OCI-LY3 (cell line): ENCODE results near the gene CST8.

Experiments
- EZH2phosphoT487 ChIP-seq: fragments of 200-600 bp; shearing (Covaris generic); IDR thresholded peaks from 2 replicates; pipeline ENCODE4 v1.6.1; 2018; ENCODE audit warnings: antibody characterized with exemption, mixed run types, low read depth
- TF ChIP-seq, protein P1 (sequence below): fragments of 200-600, 300-600 bp; sonication (generic); IDR thresholded peaks from 2 replicates; pipeline ENCODE4 v1.5.1; 2014; ENCODE audit warnings: antibody characterized with exemption, low read length, low read depth

DNA sequence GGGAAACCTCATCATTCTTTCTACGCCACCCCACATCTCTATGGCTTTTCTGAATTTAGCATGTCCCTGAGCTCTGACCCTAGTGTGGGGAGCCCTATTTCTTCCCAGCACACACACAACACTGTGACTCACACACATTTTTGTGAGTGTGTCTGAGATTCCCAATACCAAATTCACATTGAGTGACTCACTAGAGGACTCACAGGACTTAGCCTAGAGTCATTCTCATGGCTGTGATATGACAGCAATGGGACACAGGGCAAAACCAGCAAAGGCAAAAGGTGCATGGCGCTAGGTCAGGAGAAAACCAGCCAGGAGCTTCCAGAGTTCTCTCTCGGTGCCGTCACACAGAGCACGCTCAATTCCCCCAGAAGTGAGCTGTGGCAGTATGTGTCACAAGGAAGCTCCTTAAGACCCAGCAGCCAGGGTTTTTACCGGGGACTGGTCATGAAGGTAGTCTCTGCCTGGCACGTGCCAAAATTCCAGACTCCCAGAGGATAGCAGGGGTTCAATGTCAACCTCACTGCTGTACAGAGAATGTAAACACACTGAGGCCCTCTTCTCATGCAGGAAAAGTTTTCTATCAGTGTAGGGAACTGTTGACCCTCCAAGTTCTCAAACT lies 45.2 kb upstream of the CST8 start:
- TF ChIP-seq, protein P1, sequence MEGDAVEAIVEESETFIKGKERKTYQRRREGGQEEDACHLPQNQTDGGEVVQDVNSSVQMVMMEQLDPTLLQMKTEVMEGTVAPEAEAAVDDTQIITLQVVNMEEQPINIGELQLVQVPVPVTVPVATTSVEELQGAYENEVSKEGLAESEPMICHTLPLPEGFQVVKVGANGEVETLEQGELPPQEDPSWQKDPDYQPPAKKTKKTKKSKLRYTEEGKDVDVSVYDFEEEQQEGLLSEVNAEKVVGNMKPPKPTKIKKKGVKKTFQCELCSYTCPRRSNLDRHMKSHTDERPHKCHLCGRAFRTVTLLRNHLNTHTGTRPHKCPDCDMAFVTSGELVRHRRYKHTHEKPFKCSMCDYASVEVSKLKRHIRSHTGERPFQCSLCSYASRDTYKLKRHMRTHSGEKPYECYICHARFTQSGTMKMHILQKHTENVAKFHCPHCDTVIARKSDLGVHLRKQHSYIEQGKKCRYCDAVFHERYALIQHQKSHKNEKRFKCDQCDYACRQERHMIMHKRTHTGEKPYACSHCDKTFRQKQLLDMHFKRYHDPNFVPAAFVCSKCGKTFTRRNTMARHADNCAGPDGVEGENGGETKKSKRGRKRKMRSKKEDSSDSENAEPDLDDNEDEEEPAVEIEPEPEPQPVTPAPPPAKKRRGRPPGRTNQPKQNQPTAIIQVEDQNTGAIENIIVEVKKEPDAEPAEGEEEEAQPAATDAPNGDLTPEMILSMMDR = no peak
- no peak for TF ChIP-seq EZH2phosphoT487
